GM12874 (cell line): Measurements from ENCODE around the gene ZNF454.

Source experiments
- CTCF ChIP-seq: IDR thresholded peaks from 2 replicates; pipeline ENCODE4 v1.5.1; 2011; ENCODE audit warnings: low read depth, mild to moderate bottlenecking, control low read depth, low read length, moderate library complexity; ENCODE audit not compliant: insufficient read depth

Gene ZNF454

DNA sequence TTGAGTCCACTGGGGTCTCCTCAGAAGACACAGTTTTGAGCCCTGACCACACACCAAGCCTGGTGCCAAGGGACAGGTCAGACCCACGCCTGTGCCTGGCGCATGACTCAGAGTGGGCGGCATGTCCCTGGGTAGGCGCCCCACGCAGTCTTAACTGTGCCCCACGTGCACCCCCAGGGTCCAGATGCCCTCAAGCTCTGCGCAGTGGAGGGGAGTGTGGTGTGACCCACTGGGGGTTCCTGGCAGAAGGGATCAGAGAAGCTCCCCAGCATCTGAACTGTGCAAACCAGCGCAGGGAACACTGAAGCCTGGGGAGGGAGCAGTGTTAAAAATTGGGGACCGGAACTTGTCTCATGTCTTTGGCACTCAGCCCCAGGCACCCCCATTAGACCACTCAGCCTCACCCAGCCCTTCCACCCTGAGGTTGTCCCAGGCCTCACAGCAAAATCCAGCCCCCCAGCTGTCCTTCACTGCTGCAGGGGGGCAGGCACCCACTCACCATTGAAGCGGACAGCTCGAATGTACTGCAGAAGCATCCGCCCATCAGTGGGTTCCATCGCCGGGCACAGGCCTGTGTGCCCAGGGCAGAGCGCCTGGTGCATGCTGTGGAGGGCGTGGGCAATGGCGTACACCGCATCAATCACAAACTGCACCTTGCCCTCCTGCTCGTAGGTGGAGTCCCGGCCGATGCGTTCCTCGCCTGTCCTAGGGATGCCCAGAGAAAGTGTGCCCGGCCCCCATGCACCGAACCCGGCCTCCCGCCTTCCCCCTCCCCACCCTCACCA lies 47.6 kb downstream of the ZNF454 start:
- TF ChIP-seq CTCF: no peak

DNA sequence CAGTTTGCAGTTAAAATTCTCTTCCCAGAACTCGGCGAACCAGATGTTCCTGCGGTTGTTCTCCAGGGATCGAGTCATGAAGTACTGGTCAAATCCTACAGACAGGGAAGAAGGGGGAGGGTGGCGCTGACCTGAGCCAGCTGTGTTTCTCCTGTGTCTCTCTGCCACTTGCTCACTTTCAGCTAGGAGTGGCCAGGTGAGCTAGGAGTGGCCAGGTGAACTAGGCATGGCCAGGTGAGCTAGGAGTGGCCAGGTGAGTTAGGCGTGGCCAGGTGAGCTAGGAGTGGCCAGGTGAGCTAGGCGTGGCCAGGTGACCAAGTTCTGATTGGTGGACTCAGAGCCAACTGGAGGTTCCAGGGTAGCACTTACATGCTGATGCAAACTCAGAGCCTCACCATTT lies 48.3 kb downstream of the ZNF454 start:
- TF ChIP-seq CTCF: no peak

- no peak for TF ChIP-seq CTCF
Measured at GRCh38 chr5:178990491-178990890, 49.5 kb downstream of the ZNF454 start.

DNA sequence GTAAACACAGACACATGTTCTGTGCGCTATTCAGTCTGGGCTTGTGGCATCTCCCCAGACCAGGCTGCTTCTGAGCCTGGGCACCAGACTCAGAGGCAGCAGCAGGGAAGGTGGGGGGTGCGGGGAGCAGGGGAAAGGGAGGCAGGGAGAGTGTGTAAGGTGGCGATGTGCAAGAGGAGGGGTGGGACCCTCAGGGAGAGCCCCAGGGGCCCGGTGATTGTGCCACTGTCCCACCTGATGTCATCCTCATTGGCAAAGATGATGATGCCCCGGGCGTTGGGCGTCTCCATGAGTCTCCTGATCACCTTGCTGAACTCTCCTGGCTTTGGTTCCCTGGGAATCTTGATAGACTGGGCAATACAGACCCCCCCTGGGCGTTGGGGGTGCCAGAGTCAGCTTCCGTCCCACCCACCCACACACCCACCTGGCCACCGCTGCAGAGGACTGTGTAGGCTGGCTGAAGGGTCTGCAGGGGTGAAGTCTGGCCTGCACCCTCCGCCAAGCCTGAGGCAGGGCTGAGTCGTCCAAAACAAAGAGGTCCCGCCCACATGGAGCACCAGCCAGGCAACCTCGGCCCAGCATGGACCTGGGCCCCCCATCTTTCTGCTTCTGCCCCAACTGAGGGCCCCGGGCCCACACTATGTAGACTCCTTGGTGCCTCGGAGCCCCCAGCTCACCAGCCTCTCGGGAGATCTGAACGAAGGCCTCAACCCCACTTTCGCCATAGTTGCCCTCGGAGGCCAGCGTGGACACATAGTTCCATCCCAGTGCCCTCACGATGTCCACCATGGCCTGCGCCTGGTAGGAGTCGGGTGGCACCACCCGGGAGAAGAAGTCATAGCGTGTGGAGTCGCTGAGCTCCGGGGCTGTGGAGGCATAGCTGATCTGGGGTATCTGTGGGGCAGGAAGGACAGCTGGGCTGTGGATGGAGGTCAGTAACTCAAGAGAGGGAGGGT lies 50.5 kb downstream of the ZNF454 start:
- TF ChIP-seq CTCF: no peak

GRCh38 chr5:178992291-178992895 lies 51.4 kb downstream of the ZNF454 start:
- no peak for TF ChIP-seq CTCF

DNA sequence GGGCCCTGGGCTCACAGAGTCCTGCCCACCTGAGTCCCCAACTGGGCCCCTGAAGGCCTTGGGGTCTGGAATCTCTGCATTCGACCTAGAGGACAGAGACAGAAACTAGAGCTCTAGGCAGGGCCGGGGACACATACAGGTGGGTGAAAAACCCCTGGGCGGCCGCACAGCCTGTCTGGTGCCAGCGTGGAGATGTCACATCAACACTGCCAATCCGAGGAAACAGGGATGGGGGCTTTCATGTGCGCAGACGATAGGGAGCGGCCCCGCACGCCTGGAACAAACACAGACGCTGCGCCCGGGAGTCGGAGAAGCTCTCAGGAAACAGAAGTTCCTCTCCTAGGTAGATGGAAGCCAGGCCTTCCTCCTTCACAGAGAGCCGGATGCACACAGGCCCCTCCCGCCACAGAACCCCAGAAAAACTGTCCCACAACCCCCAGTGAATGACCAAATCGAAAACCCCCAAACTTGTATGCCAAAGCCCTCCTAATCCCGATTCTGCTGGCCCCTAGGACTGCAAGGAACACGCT lies 52.3 kb downstream of the ZNF454 start:
- no peak for TF ChIP-seq CTCF
